ENCODE data around the gene TIFAB. TPM values are rescaled to one million over a fixed set of nuclear protein-coding genes. Genes with fewer than 3 reads are reported as not detected.

TIFAB gene
- total and polyA plus RNA-seq, 5 donors from 2014 or later = not detected

DNA sequence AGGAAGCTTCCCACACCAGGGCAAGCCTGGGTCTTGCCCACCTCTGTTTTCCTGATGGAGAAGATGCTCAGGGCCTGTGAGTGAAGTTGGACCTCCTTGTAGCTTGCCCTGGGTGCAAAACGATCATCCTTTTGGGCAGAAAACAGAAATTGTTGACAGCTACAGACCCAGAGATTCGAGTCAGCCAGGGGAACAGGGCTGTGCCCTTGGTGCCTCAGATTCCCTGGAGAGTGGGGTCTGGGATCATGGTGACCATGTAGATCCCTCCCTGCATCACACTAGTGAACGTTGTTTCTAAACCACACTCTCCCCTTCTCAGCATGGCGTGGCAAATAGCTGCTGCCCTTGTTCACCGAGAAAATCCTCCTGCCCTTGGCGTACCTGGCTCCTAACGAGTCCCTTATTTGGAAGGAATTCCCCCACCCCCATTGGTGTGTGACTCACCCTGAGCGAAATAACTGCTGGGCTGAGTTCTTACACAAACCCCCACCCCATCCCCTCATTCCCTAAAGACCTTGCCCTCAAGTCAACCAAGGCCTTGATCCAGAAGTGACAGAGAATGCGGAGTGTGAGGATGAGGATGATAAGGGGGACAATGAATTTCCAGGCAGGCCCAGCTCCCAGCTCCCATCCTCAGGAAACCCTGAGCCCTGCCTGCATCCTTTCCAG is 3.9 kb downstream of the TIFAB start:
- peaks cover 5% of the 10 kb centered on the region for H3K27me3 ChIP-seq (ENCODE audit: control insufficient read depth, insufficient read depth, low read length)
- H3K27ac ChIP-seq (ENCODE audit: insufficient read depth, low read length, poor library complexity, severe bottlenecking) = no peak overlapping the region
- H3K4me3 ChIP-seq (ENCODE audit: low read depth, low read length) = no peak overlapping the region
- DNase-seq (no peak), ATAC-seq (ENCODE audit: low read depth in 2 of 2) (no peak)
- H3K36me3 ChIP-seq (ENCODE audit: control insufficient read depth, insufficient read depth, low read length) = no peaks in the 10 kb centered on the region
- no peak overlapping the region for H3K4me3 Mint-ChIP-seq
- no peaks in the 10 kb centered on the region for H3K4me1 Mint-ChIP-seq
- H3K9me3 Mint-ChIP-seq = no peaks in the 10 kb centered on the region
- no peaks in the 10 kb centered on the region for H3K36me3 Mint-ChIP-seq
- H3K27ac Mint-ChIP-seq = no peak overlapping the region
- H3K27me3 Mint-ChIP-seq = peaks cover 13% of the 10 kb centered on the region
- no peaks in the 10 kb centered on the region for H3K9me3 ChIP-seq (ENCODE audit: control insufficient read depth in 2 of 2, low read length in 2 of 2)
- no peaks in the 10 kb centered on the region for H3K4me1 ChIP-seq (ENCODE audit: control insufficient read depth, insufficient read depth, low read length, poor library complexity, severe bottlenecking)

DNA sequence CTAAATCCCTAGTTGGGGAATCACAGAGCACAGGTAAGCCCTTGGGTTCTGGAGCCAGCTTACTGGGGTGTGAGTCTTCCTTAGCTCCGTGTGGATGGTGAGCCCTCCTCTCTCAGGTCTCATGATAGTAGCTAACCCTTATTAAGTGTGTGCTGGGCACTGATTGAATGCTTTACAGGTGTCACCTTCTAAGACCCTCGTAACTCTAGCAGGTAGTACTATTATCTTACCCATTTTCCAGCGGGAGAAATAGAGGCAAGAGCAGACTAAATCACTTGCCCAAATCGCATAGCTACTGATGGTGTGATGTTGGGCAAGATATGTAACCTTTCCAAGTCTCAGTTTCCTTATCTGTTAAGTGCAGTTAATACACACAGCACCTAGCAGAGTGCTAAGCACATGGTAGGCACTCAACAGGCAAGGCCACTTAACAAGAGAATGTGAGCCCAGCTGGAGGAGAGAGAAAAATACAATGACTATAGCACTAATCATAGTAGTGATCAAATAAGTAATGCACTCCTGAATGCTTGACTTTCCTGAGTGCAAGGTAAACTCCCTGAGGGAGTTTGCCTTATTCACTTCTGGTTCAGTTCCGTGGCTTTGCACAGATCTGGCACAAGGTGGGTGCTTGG is 4.7 kb downstream of the TIFAB start, which contains the start of gene DCANP1:
Gene DCANP1 (minus strand): TSS at position 51 of the 632 bp plus-strand sequence. CDS start 240 bp downstream, outside the sequence.
- DNase-seq = no peak
- Mint-ChIP-seq H3K27me3 (peaks cover 5% of the 10 kb centered on the region), H3K9me3 (no peaks in the 10 kb centered on the region), H3K4me1 (no peaks in the 10 kb centered on the region), H3K4me3 (no peak within 1 kb of the TSS), H3K36me3 (no peaks in the 10 kb centered on the region), H3K27ac (no peak within 1 kb of the TSS)
- no peak for ATAC-seq (ENCODE audit: low read depth in 2 of 2)
- Histone ChIP-seq H3K4me1 (ENCODE audit: control insufficient read depth, insufficient read depth, low read length, poor library complexity, severe bottlenecking) (no peaks in the 10 kb centered on the region), H3K4me3 (ENCODE audit: low read depth, low read length) (no peak within 1 kb of the TSS), H3K27me3 (ENCODE audit: control insufficient read depth, insufficient read depth, low read length) (peaks cover 5% of the 10 kb centered on the region), H3K36me3 (ENCODE audit: control insufficient read depth, insufficient read depth, low read length) (no peaks in the 10 kb centered on the region), H3K27ac (ENCODE audit: insufficient read depth, low read length, poor library complexity, severe bottlenecking) (no peak within 1 kb of the TSS), H3K9me3 (ENCODE audit: control insufficient read depth in 2 of 2, low read length in 2 of 2) (no peaks in the 10 kb centered on the region)

DNA sequence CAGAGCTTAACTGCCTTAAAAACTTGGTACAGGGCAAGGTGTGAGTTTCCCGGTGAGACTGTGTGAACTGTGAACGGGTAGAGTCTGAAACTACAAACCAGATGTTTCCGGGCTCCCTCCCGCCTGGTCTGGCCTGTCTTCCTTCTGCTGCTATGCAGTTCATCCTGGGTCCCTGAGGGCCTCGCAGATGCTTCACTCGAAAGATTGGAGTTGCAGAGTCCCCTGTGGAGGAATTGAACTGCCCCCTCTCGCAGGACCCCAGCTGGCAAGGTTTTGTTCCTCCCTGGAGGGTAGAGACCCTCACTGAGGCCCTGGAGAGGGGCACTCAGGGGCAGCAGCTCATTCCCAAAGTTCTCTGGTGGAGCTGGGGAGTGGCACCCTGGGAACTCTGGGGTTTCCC is 5.5 kb downstream of the TIFAB start:
- no peaks in the 10 kb centered on the region for H3K36me3 ChIP-seq (ENCODE audit: control insufficient read depth, insufficient read depth, low read length)
- Mint-ChIP-seq H3K27ac (no peak overlapping the region), H3K36me3 (no peaks in the 10 kb centered on the region), H3K27me3 (peaks cover 4% of the 10 kb centered on the region), H3K4me1 (no peaks in the 10 kb centered on the region), H3K9me3 (no peaks in the 10 kb centered on the region), H3K4me3 (no peak overlapping the region)
- H3K4me1 ChIP-seq (ENCODE audit: control insufficient read depth, insufficient read depth, low read length, poor library complexity, severe bottlenecking) = no peaks in the 10 kb centered on the region
- no peaks in the 10 kb centered on the region for H3K9me3 ChIP-seq (ENCODE audit: control insufficient read depth in 2 of 2, low read length in 2 of 2)
- no peak overlapping the region for H3K4me3 ChIP-seq (ENCODE audit: low read depth, low read length)
- H3K27me3 ChIP-seq (ENCODE audit: control insufficient read depth, insufficient read depth, low read length) = peaks cover 5% of the 10 kb centered on the region
- DNase-seq (no peak), ATAC-seq (ENCODE audit: low read depth in 2 of 2) (no peak)
- H3K27ac ChIP-seq (ENCODE audit: insufficient read depth, low read length, poor library complexity, severe bottlenecking) = no peak overlapping the region

DNA sequence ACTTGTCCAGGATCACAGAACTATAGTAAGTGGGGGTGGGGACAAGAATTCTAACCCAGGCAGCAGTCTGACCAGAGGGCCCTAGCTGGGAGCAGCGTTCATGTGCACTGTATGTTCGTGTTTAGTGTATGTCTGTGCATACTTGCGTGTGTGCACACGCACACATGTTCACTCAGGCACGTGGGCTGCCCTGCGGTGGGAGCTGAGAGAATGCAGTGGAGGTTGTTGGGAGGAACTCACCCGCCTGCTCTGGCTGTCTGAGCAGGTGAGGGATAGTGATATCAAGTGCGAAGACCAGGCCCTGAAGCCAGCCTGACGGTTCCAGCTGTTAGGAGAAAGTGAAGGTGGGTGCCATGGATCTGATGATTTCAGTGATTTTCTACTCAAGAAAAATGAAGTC is 5.9 kb downstream of the TIFAB start:
- no peaks in the 10 kb centered on the region for H3K9me3 Mint-ChIP-seq
- H3K27me3 Mint-ChIP-seq = peaks cover 4% of the 10 kb centered on the region
- no peak overlapping the region for H3K4me3 ChIP-seq (ENCODE audit: low read depth, low read length)
- H3K27ac ChIP-seq (ENCODE audit: insufficient read depth, low read length, poor library complexity, severe bottlenecking) = no peak overlapping the region
- H3K4me1 ChIP-seq (ENCODE audit: control insufficient read depth, insufficient read depth, low read length, poor library complexity, severe bottlenecking) = no peaks in the 10 kb centered on the region
- H3K4me1 Mint-ChIP-seq = no peaks in the 10 kb centered on the region
- no peaks in the 10 kb centered on the region for H3K36me3 ChIP-seq (ENCODE audit: control insufficient read depth, insufficient read depth, low read length)
- DNase-seq (no peak), ATAC-seq (ENCODE audit: low read depth in 2 of 2) (no peak)
- no peaks in the 10 kb centered on the region for H3K9me3 ChIP-seq (ENCODE audit: control insufficient read depth in 2 of 2, low read length in 2 of 2)
- H3K4me3 Mint-ChIP-seq = no peak overlapping the region
- H3K27ac Mint-ChIP-seq = no peak overlapping the region
- H3K27me3 ChIP-seq (ENCODE audit: control insufficient read depth, insufficient read depth, low read length) = peaks cover 5% of the 10 kb centered on the region
- H3K36me3 Mint-ChIP-seq = no peaks in the 10 kb centered on the region

DNA sequence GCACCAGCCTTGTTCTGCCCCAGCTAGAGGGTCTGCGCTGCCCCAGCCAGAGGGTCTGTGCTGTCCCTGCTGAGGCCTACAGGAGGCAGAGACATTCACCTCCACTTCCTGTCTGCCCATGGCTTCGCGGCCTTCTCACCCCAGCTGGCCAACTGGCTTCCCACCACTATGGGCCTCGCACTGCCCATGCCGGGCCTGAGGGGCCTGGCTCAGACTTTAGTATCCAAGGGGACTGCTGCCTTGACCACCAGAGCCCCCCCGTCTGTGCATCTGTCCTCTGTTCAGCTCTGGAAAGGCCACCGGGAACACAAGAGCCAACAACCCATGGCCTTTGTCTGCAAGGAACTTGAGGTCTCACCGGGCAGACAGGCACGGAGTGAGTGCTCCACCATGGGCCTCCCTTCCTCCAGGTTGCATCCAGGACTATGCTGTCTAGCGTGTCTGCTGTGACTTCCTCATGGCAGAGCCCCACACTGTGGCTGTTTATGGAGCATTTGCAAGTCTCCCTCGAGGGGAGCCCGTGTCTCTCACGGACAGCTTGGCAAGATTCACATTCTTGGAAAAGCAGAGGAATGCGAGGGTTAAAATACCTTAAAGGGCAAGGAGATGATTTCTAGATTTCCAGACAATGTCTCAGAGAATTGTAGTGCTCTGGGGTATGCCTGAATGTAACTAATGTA is 6.7 kb downstream of the TIFAB start:
- Histone ChIP-seq H3K4me3 (ENCODE audit: low read depth, low read length) (no peak overlapping the region), H3K4me1 (ENCODE audit: control insufficient read depth, insufficient read depth, low read length, poor library complexity, severe bottlenecking) (no peaks in the 10 kb centered on the region), H3K27ac (ENCODE audit: insufficient read depth, low read length, poor library complexity, severe bottlenecking) (no peak overlapping the region), H3K9me3 (ENCODE audit: control insufficient read depth in 2 of 2, low read length in 2 of 2) (no peaks in the 10 kb centered on the region), H3K36me3 (ENCODE audit: control insufficient read depth, insufficient read depth, low read length) (no peaks in the 10 kb centered on the region), H3K27me3 (ENCODE audit: control insufficient read depth, insufficient read depth, low read length) (peaks cover 5% of the 10 kb centered on the region)
- Mint-ChIP-seq H3K4me1 (no peaks in the 10 kb centered on the region), H3K9me3 (no peaks in the 10 kb centered on the region), H3K27ac (no peak overlapping the region), H3K36me3 (no peaks in the 10 kb centered on the region), H3K27me3 (peaks cover 4% of the 10 kb centered on the region), H3K4me3 (no peak overlapping the region)
- no peak for DNase-seq
- ATAC-seq (ENCODE audit: low read depth in 2 of 2) = no peak

DNA sequence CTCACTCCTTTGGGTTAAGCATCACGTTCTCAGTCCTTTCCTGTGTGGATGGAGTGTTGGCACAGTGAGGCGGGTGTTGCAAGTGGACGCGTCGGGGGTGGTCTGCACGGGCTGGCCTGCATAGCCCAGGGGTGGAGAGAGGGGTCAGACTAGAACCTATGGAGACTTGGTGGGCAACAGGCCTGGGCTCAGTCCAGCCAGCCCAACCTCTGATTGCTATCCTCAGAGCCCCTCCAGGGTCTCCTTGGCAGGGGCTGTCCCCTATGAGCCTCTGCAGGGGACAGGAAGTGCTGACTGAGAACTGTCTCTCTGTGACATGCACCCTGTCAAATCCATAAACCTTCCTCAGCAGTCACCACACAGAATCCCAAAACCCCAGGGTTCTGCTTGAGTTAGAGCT is 7.3 kb downstream of the TIFAB start:
- H3K4me1 Mint-ChIP-seq = no peaks in the 10 kb centered on the region
- H3K27me3 Mint-ChIP-seq = peaks cover 4% of the 10 kb centered on the region
- no peak for DNase-seq
- H3K36me3 ChIP-seq (ENCODE audit: control insufficient read depth, insufficient read depth, low read length) = no peaks in the 10 kb centered on the region
- no peak overlapping the region for H3K27ac Mint-ChIP-seq
- H3K27me3 ChIP-seq (ENCODE audit: control insufficient read depth, insufficient read depth, low read length) = peaks cover 5% of the 10 kb centered on the region
- no peak overlapping the region for H3K27ac ChIP-seq (ENCODE audit: insufficient read depth, low read length, poor library complexity, severe bottlenecking)
- H3K9me3 ChIP-seq (ENCODE audit: control insufficient read depth in 2 of 2, low read length in 2 of 2) = no peaks in the 10 kb centered on the region
- H3K36me3 Mint-ChIP-seq = no peaks in the 10 kb centered on the region
- no peak for ATAC-seq (ENCODE audit: low read depth in 2 of 2)
- no peak overlapping the region for H3K4me3 Mint-ChIP-seq
- no peaks in the 10 kb centered on the region for H3K9me3 Mint-ChIP-seq
- no peaks in the 10 kb centered on the region for H3K4me1 ChIP-seq (ENCODE audit: control insufficient read depth, insufficient read depth, low read length, poor library complexity, severe bottlenecking)
- no peak overlapping the region for H3K4me3 ChIP-seq (ENCODE audit: low read depth, low read length)

DNA sequence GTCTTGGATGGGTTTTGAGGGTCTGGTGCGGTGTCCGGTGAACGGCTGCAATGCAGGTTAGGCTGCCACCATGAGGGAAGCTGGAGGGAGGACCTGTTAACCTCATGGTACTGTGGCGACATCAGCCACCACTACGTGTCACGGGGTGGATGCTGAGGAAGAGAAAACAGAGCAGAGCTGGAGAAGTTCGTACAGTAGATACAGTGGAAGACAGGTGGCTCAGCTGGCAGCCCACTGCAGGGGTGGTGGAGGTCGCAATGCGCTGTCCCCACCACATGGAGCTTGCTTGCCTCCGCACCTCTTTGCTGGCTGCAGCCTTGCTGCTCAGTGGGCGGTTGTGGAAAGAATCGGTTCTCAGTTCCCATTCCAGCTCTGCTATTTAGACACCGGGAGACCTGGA is 7.8 kb downstream of the TIFAB start:
- Histone ChIP-seq H3K27me3 (ENCODE audit: control insufficient read depth, insufficient read depth, low read length) (peaks cover 5% of the 10 kb centered on the region), H3K36me3 (ENCODE audit: control insufficient read depth, insufficient read depth, low read length) (no peaks in the 10 kb centered on the region), H3K4me3 (ENCODE audit: low read depth, low read length) (no peak overlapping the region), H3K27ac (ENCODE audit: insufficient read depth, low read length, poor library complexity, severe bottlenecking) (no peak overlapping the region), H3K9me3 (ENCODE audit: control insufficient read depth in 2 of 2, low read length in 2 of 2) (no peaks in the 10 kb centered on the region), H3K4me1 (ENCODE audit: control insufficient read depth, insufficient read depth, low read length, poor library complexity, severe bottlenecking) (no peaks in the 10 kb centered on the region)
- Mint-ChIP-seq H3K27ac (no peak overlapping the region), H3K27me3 (peaks cover 4% of the 10 kb centered on the region), H3K4me1 (no peaks in the 10 kb centered on the region), H3K4me3 (no peak overlapping the region), H3K9me3 (no peaks in the 10 kb centered on the region), H3K36me3 (no peaks in the 10 kb centered on the region)
- no peak for ATAC-seq (ENCODE audit: low read depth in 2 of 2)
- DNase-seq = no peak
